Measurements from ENCODE around the gene CDC6.

The CDC6 gene

GRCh38 chr17:40348136-40348504 lies 60.4 kb downstream of the CDC6 start:
- H3K27ac ChIP-seq (ENCODE audit: insufficient read depth, low read depth, low read length, poor library complexity, severe bottlenecking) = no peak overlapping the region
- H3K27me3 ChIP-seq (ENCODE audit: control insufficient read depth, insufficient read depth, low read length, poor library complexity, severe bottlenecking) = peaks cover 42% of the 10 kb centered on the region
- peaks cover 88% of the 10 kb centered on the region for H3K4me1 ChIP-seq (ENCODE audit: control insufficient read depth, insufficient read depth, low read length)
- 17 to 20% methylated on average over 5 of the region's 5 CpGs for WGBS, 2 experiments
- no peaks in the 10 kb centered on the region for H3K36me3 ChIP-seq (ENCODE audit: control insufficient read depth, insufficient read depth, low read length)
- no peaks in the 10 kb centered on the region for H3K9me3 ChIP-seq (ENCODE audit: control insufficient read depth, low read length)
- H3K4me3 ChIP-seq (ENCODE audit: insufficient read depth, low read depth, low read length) = no peak overlapping the region

- Histone ChIP-seq H3K36me3 (ENCODE audit: control insufficient read depth, insufficient read depth, low read length) (no peaks in the 10 kb centered on the region), H3K27me3 (ENCODE audit: control insufficient read depth, insufficient read depth, low read length, poor library complexity, severe bottlenecking) (peaks cover 35% of the 10 kb centered on the region), H3K4me3 (ENCODE audit: insufficient read depth, low read depth, low read length) (no peak overlapping the region), H3K9me3 (ENCODE audit: control insufficient read depth, low read length) (no peaks in the 10 kb centered on the region), H3K27ac (ENCODE audit: insufficient read depth, low read depth, low read length, poor library complexity, severe bottlenecking) (no peak overlapping the region), H3K4me1 (ENCODE audit: control insufficient read depth, insufficient read depth, low read length) (peaks cover 81% of the 10 kb centered on the region)
- WGBS, 2 experiments = 90 to 91% methylated on average over 17 of the region's 17 CpGs
Measured at GRCh38 chr17:40348562-40349476, 61.1 kb downstream of the CDC6 start.

GRCh38 chr17:40349477-40349894 lies 61.8 kb downstream of the CDC6 start:
- Histone ChIP-seq H3K4me1 (ENCODE audit: control insufficient read depth, insufficient read depth, low read length) (peaks cover 74% of the 10 kb centered on the region), H3K27ac (ENCODE audit: insufficient read depth, low read depth, low read length, poor library complexity, severe bottlenecking) (no peak overlapping the region), H3K4me3 (ENCODE audit: insufficient read depth, low read depth, low read length) (no peak overlapping the region), H3K36me3 (ENCODE audit: control insufficient read depth, insufficient read depth, low read length) (no peaks in the 10 kb centered on the region), H3K27me3 (ENCODE audit: control insufficient read depth, insufficient read depth, low read length, poor library complexity, severe bottlenecking) (peaks cover 28% of the 10 kb centered on the region), H3K9me3 (ENCODE audit: control insufficient read depth, low read length) (no peaks in the 10 kb centered on the region)
- WGBS, 2 experiments = 92 to 94% methylated on average over 10 of the region's 10 CpGs

GRCh38 chr17:40349895-40350688 lies 62.4 kb downstream of the CDC6 start:
- Histone ChIP-seq H3K9me3 (ENCODE audit: control insufficient read depth, low read length) (no peaks in the 10 kb centered on the region), H3K27me3 (ENCODE audit: control insufficient read depth, insufficient read depth, low read length, poor library complexity, severe bottlenecking) (peaks cover 22% of the 10 kb centered on the region), H3K27ac (ENCODE audit: insufficient read depth, low read depth, low read length, poor library complexity, severe bottlenecking) (peak overlapping the region; percentile 79), H3K4me1 (ENCODE audit: control insufficient read depth, insufficient read depth, low read length) (peaks cover 69% of the 10 kb centered on the region), H3K36me3 (ENCODE audit: control insufficient read depth, insufficient read depth, low read length) (no peaks in the 10 kb centered on the region), H3K4me3 (ENCODE audit: insufficient read depth, low read depth, low read length) (no peak overlapping the region)
- WGBS, 2 experiments = 68 to 75% methylated on average over 19 of the region's 19 CpGs

GRCh38 chr17:40350689-40351358 lies 63.1 kb downstream of the CDC6 start:
- H3K36me3 ChIP-seq (ENCODE audit: control insufficient read depth, insufficient read depth, low read length) = no peaks in the 10 kb centered on the region
- peak overlapping the region; percentile 79 for H3K27ac ChIP-seq (ENCODE audit: insufficient read depth, low read depth, low read length, poor library complexity, severe bottlenecking)
- H3K4me3 ChIP-seq (ENCODE audit: insufficient read depth, low read depth, low read length) = no peak overlapping the region
- 12 to 17% methylated on average over 15 to 17 of the region's 17 CpGs for WGBS, 2 experiments
- H3K27me3 ChIP-seq (ENCODE audit: control insufficient read depth, insufficient read depth, low read length, poor library complexity, severe bottlenecking) = peaks cover 15% of the 10 kb centered on the region
- no peaks in the 10 kb centered on the region for H3K9me3 ChIP-seq (ENCODE audit: control insufficient read depth, low read length)
- peaks cover 64% of the 10 kb centered on the region for H3K4me1 ChIP-seq (ENCODE audit: control insufficient read depth, insufficient read depth, low read length)

GRCh38 chr17:40351359-40352236 lies 63.9 kb downstream of the CDC6 start:
- Histone ChIP-seq H3K36me3 (ENCODE audit: control insufficient read depth, insufficient read depth, low read length) (no peaks in the 10 kb centered on the region), H3K9me3 (ENCODE audit: control insufficient read depth, low read length) (no peaks in the 10 kb centered on the region), H3K4me1 (ENCODE audit: control insufficient read depth, insufficient read depth, low read length) (peaks cover 56% of the 10 kb centered on the region), H3K27ac (ENCODE audit: insufficient read depth, low read depth, low read length, poor library complexity, severe bottlenecking) (peak overlapping the region; percentile 79), H3K27me3 (ENCODE audit: control insufficient read depth, insufficient read depth, low read length, poor library complexity, severe bottlenecking) (peaks cover 7% of the 10 kb centered on the region), H3K4me3 (ENCODE audit: insufficient read depth, low read depth, low read length) (no peak overlapping the region)
- 73% methylated on average over 27 of the region's 27 CpGs for WGBS, 2 experiments

GRCh38 chr17:40352237-40352778 lies 64.6 kb downstream of the CDC6 start:
- Histone ChIP-seq H3K9me3 (ENCODE audit: control insufficient read depth, low read length) (no peaks in the 10 kb centered on the region), H3K4me1 (ENCODE audit: control insufficient read depth, insufficient read depth, low read length) (peaks cover 49% of the 10 kb centered on the region), H3K27ac (ENCODE audit: insufficient read depth, low read depth, low read length, poor library complexity, severe bottlenecking) (no peak overlapping the region), H3K36me3 (ENCODE audit: control insufficient read depth, insufficient read depth, low read length) (no peaks in the 10 kb centered on the region), H3K4me3 (ENCODE audit: insufficient read depth, low read depth, low read length) (no peak overlapping the region), H3K27me3 (ENCODE audit: control insufficient read depth, insufficient read depth, low read length, poor library complexity, severe bottlenecking) (peaks cover 3% of the 10 kb centered on the region)
- WGBS, 2 experiments = 94% methylated on average over 7 of the region's 7 CpGs

- 77 to 82% methylated on average over 9 of the region's 9 CpGs for WGBS, 2 experiments
Measured at GRCh38 chr17:40352779-40353394, 65.2 kb downstream of the CDC6 start.

More at GRCh38 chr17:40352779-40353394, 65.2 kb downstream of the CDC6 start:
- H3K4me3 ChIP-seq (ENCODE audit: insufficient read depth, low read depth, low read length) = no peak overlapping the region
- peaks cover 44% of the 10 kb centered on the region for H3K4me1 ChIP-seq (ENCODE audit: control insufficient read depth, insufficient read depth, low read length)
- peaks cover 3% of the 10 kb centered on the region for H3K27me3 ChIP-seq (ENCODE audit: control insufficient read depth, insufficient read depth, low read length, poor library complexity, severe bottlenecking)
- H3K36me3 ChIP-seq (ENCODE audit: control insufficient read depth, insufficient read depth, low read length) = no peaks in the 10 kb centered on the region
- no peaks in the 10 kb centered on the region for H3K9me3 ChIP-seq (ENCODE audit: control insufficient read depth, low read length)
- H3K27ac ChIP-seq (ENCODE audit: insufficient read depth, low read depth, low read length, poor library complexity, severe bottlenecking) = no peak overlapping the region

Measured in ectodermal cell (in vitro differentiated cells).